Fibroblast of skin of right biceps (primary cell): ENCODE results near the gene MORN1.

ENCODE experiments used
- DNase-seq: peaks from one replicate; pipeline ENCODE4 v3.0.0-alpha.2; 2013

MORN1 gene

GRCh38 chr1:2418791-2419320, 27.5 kb upstream of the MORN1 start:
- DNase-seq = no peak

- DNase-seq = no peak
These were observed 26.5 kb upstream of the MORN1 start for GRCh38 chr1:2417833-2418225.

GRCh38 chr1:2417083-2417832, 25.9 kb upstream of the MORN1 start:
- no peak for DNase-seq

- no peak for DNase-seq
These were observed 25.0 kb upstream of the MORN1 start for GRCh38 chr1:2416403-2416802.

- no peak for DNase-seq
These were observed 24.5 kb upstream of the MORN1 start for GRCh38 chr1:2415801-2416208.

- no peak for DNase-seq
These were observed 24.0 kb upstream of the MORN1 start for GRCh38 chr1:2415337-2415736.

GRCh38 chr1:2414297-2414958, 23.1 kb upstream of the MORN1 start:
- peak; percentile 58 for DNase-seq

- no peak for DNase-seq
These were observed 22.3 kb upstream of the MORN1 start for GRCh38 chr1:2413495-2414296.

- DNase-seq = no peak
These were observed 21.6 kb upstream of the MORN1 start for GRCh38 chr1:2412773-2413494.

GRCh38 chr1:2412395-2412772, 21.0 kb upstream of the MORN1 start, which contains the start of gene PEX10:
Gene PEX10 (minus strand): TSS chr1:2412564. CDS start chr1:2412502, 62 bp downstream.
- DNase-seq = peak; percentile 95

GRCh38 chr1:2411801-2412394, 20.5 kb upstream of the MORN1 start:
- peak; percentile 15 for DNase-seq

GRCh38 chr1:2409745-2410144, 18.4 kb upstream of the MORN1 start:
- no peak for DNase-seq

- DNase-seq = no peak
These were observed 17.5 kb upstream of the MORN1 start for GRCh38 chr1:2408859-2409276.

- no peak for DNase-seq
These were observed 17.1 kb upstream of the MORN1 start for GRCh38 chr1:2408456-2408855.

GRCh38 chr1:2407991-2408275, 16.6 kb upstream of the MORN1 start:
- no peak for DNase-seq

GRCh38 chr1:2407166-2407990, 16.0 kb upstream of the MORN1 start:
- DNase-seq = no peak

GRCh38 chr1:2406451-2407041, 15.2 kb upstream of the MORN1 start:
- DNase-seq = no peak

- peak; percentile 54 for DNase-seq
These were observed 14.4 kb upstream of the MORN1 start for GRCh38 chr1:2405588-2406295.

GRCh38 chr1:2404890-2405511, 13.6 kb upstream of the MORN1 start:
- DNase-seq = peak; percentile 17
